Medulla oblongata (tissue), 1 donor: Measurements from ENCODE around the gene PEG3.

Experiments used
- DNase-seq: peaks from one replicate; pipeline ENCODE4 v3.0.0-alpha.2; 2015; ENCODE audit errors: extremely low spot score

PEG3 gene

GRCh38 chr19:56808717-56809392 lies 31.7 kb downstream of the PEG3 start:
- DNase-seq: no peak

GRCh38 chr19:56806639-56807038 lies 33.9 kb downstream of the PEG3 start:
- no peak for DNase-seq
